Stimulated activated naive CD8-positive, alpha-beta T cell treated with anti-CD3 and anti-CD28 coated beads, Interleukin-15, Interleukin-2, amounts not matched to agents 100 U/mL and 50 U/mL, for 24 hours (primary cell): ENCODE results near the gene ZNF343.
"Not testable (repeated sequence)": the region's sequence is repeated elsewhere in the genome, so short reads cannot be mapped to it uniquely, and the experiment has no call there.

ENCODE experiments used
- ATAC-seq: fragments of 150-1000 bp; cut with Tn5 transposase; one replicate; pipeline ENCODE4 v1.10.0; 2021
- DNase-seq: peaks from one replicate; pipeline ENCODE4 v3.0.0; 2021

The ZNF343 gene

DNA sequence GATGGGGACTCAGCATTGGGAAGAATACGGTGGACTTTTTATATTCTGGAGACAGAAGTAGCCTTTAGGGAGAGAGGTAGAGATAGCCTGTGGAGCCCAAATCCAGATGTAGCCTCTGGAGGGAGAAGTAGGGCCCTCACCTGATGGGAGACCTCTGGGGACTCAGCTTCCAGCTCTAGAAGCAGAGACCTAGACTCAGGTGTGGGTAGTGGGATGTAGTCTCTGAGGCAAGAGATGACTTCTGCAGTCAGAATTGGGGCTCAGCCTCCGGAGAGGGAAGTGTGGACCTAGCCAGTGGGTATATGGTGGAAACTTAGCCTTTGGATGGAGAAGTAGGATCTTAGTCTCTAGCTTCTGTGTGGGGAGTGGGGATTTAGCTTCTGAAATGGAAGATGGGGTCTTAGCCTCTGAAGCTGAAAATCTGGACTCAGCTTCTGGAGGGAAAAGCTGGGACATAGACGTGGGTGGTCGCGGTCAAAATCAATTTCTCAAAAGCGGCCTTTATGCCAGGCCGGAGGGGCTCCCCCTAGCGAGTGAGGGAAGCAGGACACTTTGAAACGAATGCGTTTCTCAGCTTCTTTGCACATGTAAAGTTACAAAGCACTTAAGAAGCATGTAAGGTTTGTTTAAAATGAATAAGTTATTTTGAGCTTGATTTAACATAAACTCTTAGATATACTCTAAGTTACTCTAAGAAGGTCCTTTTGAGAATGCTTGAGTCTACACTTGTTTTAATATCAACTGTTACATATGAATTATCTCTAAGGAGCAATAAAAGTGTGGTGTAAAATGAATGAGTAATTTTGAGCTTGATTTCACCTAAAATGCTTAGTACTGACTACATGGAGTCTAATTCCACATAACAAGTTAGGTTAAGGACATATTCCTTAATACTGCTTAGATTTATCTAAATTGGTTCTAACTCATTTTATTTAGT lies 12.9 kb upstream of the ZNF343 start:
- DNase-seq, result peak; percentile 74
- no peak for ATAC-seq

DNA sequence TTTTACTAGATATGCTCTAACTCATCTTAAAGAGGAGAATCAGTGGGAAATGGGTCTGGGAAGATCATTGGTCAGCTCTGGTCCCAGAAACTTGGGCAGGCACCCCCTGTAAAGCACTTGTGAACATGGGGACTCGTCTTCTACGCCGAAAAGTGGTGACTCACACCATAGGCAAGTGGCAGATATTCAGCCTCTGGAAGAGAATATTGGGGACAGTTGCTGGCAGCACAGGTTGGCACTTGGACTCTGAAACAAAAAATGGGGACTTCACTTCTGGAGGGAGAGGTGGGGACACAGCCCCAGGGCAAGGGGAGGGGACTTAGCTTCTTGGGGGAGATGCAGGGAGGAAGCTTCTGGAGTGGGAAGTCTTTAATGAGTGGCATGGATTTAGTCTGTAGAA lies 11.9 kb upstream of the ZNF343 start:
- no peak for DNase-seq
- ATAC-seq, result no peak

DNA sequence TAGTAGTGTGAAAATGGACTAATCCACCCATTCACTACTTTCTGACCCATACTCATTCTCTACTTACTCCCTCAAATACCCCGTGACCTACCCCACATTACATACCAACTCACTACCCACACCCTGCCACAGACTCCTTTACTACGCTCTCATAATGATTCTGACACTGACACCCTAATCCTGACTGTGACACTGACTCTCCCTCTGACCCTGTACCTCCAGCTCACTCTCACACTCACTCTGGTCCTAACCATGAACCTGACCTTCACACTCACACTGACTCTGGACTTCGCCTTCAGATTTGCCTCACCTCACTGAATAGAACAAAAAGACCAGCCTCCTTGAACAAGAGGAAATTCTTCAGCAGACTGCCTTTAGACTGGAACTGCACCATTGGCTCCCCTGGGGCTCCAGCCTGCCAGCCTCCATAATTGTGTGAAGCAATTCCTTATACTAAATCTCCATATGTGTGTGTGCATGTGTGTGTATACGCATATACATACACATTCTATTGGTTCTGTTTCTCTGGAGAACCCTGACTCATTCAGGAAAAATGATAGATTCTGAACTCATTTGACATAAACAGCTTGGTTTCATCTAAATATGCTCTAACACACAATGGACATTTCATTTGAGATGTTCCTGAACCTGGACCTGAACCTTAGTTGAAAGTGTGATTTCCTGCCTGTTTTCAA lies 10.5 kb upstream of the ZNF343 start:
- ATAC-seq (peak; percentile 45), DNase-seq (no peak)

DNA sequence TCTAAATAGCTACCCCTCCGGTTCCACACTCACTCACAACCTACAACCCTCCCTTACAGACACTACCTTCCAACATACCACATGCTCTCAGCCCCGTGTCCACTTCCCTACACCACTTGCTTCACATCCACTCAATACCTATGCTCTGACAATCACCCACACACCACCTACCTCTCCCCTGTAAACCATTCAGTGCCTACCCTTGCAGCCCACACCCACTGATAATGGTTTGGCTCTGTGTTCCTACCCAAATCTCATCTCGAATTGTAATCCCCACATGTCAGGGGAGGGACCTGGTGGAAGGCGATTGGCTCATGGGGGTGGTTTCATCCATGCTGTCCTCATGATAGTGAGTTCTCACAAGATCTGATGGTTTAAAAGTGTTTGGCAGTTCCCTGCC lies 9.8 kb upstream of the ZNF343 start:
- DNase-seq, result no peak

DNA sequence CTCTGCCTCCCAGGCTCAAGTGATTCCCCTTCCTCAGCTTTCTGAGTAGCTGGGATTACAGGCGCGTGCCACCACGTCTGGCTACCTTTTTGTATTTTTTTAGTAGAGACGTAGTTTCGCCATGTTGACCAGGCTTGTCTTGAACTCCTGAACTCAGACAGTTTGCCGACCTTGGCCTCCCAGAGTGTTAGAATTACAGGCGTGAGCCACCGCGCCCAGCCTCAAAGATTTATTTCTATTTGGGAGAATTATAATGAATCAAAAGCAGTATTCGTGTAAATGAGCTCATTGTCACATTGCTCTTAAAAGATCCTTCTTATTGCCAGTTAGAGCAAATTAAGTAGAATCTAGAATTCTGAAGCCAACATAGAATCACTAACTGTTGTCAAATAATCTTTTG lies 9.4 kb upstream of the ZNF343 start:
- DNase-seq (no peak), ATAC-seq (no peak)

More for the DNA sequence above, 9.8 kb upstream of the ZNF343 start:
- ATAC-seq, result no peak

DNA sequence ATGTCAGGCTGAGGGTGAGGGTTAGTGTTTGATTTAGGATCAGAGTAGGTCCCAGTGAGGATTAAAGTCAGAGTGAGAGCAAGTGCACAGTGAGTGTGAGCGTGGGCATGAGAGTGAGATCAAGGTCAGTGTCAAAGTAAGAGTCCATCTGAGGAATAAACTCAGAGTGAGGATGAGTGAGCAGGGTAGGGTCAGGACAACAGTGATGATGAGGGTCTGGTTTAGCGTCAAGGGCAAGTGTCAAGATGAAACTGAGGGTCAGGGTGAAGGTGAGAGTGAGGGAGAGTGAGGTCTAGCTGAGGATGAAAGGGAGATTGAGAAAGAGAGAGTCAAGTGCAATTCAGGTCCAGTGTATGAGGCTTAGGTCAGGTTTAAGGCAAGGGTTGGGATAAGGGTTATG lies 7.7 kb upstream of the ZNF343 start:
- no peak for DNase-seq
- no peak for ATAC-seq

DNA sequence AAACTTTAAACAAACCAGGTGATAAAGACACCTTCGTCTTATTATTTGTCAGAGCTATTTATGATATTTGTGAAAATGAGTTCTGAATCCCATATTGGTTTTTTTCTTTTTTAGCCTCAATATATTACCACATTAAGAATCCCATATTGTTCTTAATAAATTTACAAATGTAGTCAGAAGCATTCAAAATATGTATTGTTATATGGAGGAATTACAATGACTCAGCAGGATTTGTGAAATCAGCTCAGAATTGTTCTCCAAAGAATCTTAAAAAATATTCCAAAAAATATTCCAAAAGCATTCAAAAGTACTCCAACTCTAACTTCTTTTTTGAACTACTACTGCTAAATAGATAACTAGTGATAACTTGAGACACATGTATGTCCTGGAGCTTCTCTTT lies 6.5 kb upstream of the ZNF343 start:
- ATAC-seq (no peak), DNase-seq (no peak)

DNA sequence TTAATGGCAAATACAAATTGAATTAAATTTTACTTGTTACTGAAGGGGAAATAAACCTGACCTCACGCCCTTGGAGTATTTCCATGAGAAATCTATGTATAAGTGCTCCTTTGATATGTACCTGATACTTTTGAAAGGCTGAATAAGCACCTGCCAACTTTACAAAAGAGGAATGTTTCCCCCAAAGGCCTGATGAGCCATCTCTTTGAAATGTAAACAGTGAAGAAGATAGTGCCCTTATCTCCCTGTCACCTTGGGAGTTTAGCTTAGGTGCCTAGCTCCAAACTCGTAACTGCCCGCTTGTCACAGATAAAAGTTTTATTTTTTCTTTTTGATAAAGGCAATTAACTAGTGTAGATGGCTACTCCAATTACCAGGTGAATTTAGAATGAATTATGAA lies 1.1 kb upstream of the ZNF343 start:
- ATAC-seq (no peak), DNase-seq (no peak)

DNA sequence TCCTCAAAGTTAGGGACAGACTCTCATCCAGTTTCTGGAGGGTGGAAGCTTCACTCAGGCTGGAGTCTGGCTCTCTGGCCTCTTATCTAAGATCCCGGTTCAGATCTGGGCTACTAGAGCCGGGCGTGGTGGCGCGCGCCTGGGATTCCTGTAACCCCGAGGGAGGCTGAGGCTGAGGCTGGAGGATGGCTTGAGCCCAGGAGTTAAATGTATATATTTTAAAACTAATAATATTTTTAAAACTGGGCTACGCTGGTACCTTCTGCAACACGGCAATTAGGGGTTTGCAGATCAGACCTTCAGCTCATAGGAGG lies 710 bp upstream of the ZNF343 start:
- no peak for DNase-seq
- no peak for ATAC-seq

DNA sequence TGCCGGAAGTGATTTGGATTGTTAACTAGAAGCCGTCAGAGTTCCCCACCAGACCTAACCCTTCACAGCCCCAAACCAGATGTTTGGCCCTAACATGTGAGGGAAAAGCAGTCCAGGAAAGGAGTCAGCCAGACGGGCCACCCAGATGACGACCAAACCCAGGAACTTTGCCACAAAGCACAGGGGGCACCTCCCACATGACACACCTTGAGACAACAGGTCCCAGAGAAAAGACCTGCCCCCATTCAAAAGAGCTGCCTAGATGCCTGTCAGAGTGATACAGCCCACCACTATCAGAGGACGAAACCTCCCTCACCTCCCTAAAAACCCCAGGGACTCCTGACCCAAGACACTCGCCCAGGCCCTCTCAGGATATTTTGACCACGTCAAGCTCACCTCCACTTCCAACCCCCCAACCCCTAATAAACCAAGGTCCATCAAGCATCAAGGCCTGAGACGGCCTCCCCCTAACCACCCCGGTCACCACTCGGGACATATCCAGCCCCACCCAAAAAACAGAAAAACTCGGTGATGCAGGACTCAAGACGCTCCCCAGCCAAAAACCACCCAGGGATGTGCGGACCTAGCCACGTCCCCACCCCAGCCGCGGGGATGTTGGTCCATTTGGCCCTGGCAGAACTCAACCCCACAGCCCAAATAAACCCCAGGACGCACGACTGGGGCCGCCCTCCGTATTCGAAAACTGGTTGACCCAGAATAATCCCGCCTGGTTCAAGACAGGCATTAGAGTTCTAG lies 662 bp downstream of the ZNF343 start:
- no peak for DNase-seq

DNA sequence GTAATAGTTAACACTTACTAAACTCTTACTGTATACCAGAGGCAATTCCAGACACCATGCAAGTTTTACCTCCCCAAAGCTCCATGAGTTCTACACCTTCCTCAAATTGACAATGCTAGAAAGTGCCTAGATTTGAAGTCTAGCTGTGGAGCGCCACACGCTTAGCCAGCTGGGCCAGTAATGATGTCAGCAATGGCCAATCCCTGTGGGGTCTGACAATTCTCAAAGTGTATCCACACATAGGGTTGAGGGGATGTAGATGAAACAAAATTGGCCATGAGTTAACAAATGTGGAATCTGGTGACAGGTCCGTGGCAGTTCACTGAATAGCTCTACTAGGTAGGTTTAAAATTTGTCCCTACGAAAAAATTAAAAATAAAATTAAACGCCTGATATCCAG lies 1.3 kb downstream of the ZNF343 start:
- no peak for ATAC-seq

More for the DNA sequence above, 662 bp downstream of the ZNF343 start:
- ATAC-seq, result peak; percentile 4

DNA sequence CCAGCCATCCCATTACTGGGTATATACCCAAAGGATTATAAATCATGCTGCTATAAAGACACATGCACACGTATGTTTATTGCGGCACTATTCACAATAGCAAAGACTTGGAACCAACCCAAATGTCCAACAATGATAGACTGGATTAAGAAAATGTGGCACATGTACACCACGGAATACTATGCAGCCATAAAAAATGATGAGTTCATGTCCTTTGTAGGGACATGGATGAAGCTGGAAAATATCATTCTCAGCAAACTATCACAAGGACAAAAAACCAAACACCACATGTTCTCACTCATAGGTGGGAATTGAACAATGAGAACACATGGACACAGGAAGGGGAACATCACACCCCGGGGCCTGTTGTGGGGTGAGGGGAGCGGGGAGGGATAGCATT lies 2.3 kb downstream of the ZNF343 start:
- not testable (repeated sequence) for ATAC-seq, DNase-seq

More for the DNA sequence above, 1.3 kb downstream of the ZNF343 start:
- no peak for DNase-seq

DNA sequence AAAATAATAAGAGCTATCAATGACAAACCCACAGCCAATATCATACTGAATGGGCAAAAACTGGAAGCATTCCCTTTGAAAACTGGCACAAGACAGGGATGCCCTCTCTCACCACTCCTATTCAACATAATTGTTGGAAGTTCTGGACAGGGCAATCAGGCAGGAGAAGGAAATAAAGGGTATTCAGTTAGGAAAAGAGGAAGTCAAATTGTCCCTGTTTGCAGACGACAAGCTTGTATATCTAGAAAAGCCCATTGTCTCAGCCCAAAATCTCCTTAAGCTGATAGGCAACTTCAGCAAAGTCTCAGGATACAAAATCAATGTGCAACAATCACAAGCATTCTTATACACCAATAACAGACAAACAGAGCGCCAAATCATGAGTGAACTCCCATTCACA lies 3.9 kb downstream of the ZNF343 start:
- ATAC-seq, DNase-seq: not testable (repeated sequence)

DNA sequence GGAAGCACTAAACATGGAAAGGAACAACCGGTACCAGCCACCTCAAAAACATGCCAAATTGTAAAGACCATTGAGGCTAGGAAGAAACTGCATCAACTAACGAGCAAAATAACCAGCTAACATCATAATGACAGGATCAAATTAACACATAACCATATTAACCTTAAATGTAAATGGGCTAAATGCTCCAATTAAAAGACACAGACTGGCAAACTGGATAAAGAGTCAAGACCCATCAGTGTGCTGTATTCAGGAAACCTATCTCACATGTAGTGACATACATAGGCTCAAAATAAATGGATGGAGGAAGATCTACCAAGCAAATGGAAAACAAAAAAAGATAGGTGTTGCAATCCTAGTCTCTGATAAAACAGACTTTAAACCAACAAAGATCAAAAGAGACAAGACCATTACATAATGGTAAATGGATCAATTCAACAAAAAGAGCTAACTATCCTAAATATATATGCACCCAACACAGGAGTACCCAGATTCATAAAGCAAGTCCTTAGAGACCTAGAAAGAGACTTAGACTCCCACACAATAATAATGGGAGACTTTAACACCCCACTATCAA lies 5.8 kb downstream of the ZNF343 start:
- DNase-seq, ATAC-seq: not testable (repeated sequence)

DNA sequence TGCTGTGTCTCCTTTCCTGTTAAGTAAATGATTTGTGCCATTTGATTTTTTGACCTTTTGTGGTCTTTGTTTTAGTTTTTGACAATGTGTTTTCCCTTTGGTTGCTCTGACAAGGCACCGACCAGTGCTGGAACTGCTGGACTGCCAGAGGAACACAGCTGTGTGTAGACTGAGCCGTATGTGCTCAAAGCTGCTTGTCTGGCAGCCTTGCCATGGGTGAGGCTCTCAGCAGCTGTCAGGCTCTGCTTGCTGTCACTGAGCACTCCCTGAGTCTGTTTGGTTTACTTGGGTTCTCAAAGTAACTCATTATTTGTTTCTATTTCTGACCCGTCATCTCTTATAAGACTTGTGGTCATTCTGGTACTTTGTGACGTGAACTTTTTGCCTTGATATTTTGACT lies 23.1 kb downstream of the ZNF343 start:
- ATAC-seq (no peak), DNase-seq (no peak)

DNA sequence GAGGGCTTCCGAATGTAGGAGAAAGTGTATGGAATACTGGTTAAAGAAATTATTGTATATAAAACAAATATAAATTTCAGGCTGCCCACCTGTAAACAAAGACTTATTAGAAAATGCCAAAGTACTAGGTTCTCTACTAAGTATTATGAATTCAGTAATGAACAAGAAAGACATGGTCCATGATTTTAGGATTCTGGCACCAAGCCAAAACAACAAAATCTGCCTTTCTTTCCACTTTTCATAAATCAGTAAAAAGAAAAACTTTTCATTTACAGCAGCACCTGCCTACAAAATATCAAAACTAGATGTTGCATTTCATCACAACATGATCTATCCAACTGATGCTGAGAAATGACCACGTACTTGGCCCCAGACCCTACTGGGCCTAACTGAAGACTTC lies 23.6 kb downstream of the ZNF343 start:
- ATAC-seq, result no peak
- no peak for DNase-seq

DNA sequence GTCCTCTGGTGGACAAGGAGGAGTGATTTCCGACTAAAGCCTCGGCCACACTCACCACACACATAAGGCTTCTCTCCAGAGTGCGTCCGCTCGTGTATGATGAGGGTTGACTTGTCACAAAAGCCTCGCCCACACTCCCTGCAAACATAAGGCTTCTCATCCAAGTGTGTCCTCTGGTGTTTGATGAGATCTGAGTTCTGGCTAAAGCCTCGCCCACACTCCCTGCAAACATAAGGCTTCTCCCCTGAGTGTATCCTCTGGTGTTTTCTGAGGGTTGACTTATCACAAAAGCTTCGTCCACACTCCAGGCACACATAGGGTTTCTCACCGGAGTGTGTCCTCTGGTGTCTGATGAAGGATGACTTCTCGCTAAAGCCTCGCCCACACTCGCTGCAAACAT lies 25.2 kb downstream of the ZNF343 start:
- ATAC-seq (no peak), DNase-seq (no peak)

DNA sequence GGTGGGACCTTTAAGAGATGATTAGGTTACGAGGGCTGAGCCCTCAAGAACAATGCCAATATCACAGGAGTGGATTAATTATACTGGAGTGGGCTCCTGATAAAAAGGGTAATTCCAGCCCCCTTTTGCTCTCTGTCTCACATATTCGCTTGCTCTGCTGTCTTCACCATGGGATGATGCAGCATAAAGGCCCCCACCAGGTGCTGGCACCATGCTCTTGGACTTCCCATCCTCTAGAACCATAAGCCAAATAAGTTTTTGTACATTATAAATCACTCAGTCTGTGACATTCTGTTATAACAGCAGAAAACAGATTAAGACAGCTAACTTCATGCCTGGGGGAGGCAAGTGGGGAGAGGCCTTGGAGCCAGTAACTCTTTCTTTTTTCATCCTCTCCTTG lies 28.3 kb downstream of the ZNF343 start:
- ATAC-seq, result no peak

DNA sequence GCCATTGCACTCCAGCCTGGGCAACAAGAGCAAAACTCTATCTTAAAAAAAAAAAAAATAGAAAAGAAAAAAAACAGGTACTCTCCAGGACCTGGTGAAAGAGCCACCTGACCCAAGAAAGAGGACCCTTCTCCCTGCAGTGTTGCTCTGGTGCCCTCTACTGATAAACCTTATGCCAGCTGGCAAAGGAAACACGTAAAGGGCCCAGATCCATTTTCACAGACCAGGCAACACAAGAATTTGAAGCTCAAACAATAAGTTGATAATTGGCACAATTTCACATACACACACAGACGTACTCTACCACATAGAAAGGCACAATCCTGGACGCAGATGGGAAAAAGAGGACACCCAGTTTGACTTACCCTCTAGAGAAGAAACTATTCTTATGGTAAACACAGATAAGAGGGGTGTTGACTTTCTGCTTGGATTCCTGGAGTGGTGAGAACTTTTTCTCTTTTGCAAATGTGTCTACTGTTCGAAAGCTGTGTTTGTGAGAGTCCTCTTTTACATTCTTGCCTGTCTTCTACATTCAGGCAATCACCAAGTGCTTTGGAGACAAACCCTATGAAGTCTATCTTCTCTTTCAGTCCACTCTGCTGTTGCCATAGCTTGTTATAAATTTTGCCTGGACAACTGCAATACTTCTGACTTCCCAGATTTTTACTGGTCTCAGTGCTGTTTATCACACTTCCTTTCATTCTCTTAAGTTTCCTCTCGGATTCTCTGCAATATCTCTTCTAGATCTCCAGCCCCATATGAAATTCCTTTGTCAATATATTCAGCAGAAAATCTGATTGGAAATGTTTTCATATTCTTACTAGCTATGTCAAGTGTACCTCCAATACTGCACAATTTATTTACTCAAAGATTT lies 31.7 kb downstream of the ZNF343 start:
- ATAC-seq (no peak), DNase-seq (no peak)

More for the DNA sequence above, 28.3 kb downstream of the ZNF343 start:
- no peak for DNase-seq

DNA sequence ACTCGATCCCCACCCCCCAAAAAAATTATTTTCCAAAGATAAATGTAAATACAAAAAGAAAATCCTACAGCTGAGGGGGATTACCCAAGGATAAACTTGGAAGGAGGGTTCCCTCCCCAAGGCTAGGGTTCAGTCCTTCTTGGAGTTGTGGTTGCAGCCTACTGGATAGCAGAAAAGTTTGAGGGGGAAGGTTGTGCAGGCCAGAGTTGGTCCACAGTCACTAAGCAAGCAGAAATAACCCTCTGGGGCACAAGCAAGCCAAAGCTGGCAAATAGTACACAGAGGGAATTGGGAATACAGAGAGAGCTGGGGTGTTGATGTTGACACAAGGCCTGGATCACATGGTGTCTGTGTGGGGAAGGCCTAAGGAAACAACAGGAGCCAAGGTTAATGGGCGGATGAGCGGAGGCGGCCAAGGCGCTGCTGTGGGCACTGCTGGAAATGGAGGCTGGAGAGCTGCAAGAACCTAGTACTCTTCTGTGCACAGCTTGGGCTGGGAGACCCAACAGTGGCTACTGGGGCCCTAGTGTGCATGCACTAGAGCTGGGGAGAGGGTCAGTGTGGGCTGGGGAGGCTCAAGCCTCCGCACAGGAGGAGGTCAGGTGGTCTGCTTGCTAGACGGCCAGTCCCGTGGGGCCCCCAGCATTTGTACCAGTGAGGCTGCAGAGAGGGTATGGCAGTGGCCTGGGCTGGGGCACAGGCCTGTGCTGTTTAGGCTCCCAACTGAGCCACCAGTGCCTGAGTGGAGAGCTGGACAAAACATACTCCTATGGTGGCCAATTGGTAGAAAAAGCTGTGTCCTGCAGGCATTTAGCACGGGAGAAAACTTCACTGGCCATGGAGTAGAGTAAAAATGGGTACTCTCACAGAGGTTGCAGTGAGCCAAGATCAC lies 32.6 kb downstream of the ZNF343 start:
- ATAC-seq, result no peak
- DNase-seq, result no peak
